NB4 (cell line): ENCODE results near the gene COL4A2.

Source experiments
- DNase-seq: peaks from one replicate; pipeline ENCODE4 v3.0.0; 2010; ENCODE audit warnings: low read depth
- H3K4me3 ChIP-seq: one replicate; pipeline ENCODE4 v1.5.1; 2011; ENCODE audit warnings: mild to moderate bottlenecking, low read depth, low read length, moderate library complexity
- MYC ChIP-seq: IDR thresholded peaks from 2 replicates; pipeline ENCODE4 v1.6.1; 2011; ENCODE audit warnings: low read depth, low read length
- POLR2A ChIP-seq: IDR thresholded peaks from 2 replicates; pipeline ENCODE4 v1.6.1; 2011; ENCODE audit warnings: mild to moderate bottlenecking; ENCODE audit not compliant: insufficient read length; ENCODE audit errors: extremely low read depth
- TF ChIP-seq, protein P1 (sequence below): IDR thresholded peaks from 2 replicates; pipeline ENCODE4 v1.6.1; 2011; ENCODE audit warnings: low read depth, low read length
- TF ChIP-seq, protein P2 (sequence below): IDR thresholded peaks from one replicate; pipeline ENCODE4 v1.5.1; 2012; ENCODE audit warnings: low read depth, low read length

COL4A2 gene

DNA sequence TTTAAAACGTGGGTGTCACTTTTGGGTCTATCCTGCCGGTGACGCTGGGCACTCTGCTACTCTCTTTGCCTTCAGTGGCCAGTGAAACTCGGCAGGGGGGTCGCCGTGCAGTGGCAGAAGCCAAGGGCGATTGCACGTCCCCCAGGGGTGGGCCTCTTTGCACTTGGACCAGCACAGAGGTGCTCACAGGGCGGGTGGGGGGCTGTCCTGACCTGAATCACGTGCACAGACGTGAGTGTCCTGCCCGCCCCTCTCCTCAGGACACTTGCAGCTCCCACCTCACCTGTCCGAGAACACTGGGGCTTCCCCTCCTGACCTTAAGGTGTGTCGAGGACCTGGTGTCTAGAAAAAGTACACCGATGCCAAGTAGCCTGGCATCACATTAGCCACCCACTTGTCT is 16.3 kb upstream of the COL4A2 start:
- H3K4me3 ChIP-seq = no peak overlapping the region
- TF ChIP-seq POLR2A (no peak), MYC (no peak)
- TF ChIP-seq, protein P1, sequence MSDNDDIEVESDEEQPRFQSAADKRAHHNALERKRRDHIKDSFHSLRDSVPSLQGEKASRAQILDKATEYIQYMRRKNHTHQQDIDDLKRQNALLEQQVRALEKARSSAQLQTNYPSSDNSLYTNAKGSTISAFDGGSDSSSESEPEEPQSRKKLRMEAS = no peak
- TF ChIP-seq, protein P2, sequence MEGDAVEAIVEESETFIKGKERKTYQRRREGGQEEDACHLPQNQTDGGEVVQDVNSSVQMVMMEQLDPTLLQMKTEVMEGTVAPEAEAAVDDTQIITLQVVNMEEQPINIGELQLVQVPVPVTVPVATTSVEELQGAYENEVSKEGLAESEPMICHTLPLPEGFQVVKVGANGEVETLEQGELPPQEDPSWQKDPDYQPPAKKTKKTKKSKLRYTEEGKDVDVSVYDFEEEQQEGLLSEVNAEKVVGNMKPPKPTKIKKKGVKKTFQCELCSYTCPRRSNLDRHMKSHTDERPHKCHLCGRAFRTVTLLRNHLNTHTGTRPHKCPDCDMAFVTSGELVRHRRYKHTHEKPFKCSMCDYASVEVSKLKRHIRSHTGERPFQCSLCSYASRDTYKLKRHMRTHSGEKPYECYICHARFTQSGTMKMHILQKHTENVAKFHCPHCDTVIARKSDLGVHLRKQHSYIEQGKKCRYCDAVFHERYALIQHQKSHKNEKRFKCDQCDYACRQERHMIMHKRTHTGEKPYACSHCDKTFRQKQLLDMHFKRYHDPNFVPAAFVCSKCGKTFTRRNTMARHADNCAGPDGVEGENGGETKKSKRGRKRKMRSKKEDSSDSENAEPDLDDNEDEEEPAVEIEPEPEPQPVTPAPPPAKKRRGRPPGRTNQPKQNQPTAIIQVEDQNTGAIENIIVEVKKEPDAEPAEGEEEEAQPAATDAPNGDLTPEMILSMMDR = no peak
- no peak for DNase-seq

DNA sequence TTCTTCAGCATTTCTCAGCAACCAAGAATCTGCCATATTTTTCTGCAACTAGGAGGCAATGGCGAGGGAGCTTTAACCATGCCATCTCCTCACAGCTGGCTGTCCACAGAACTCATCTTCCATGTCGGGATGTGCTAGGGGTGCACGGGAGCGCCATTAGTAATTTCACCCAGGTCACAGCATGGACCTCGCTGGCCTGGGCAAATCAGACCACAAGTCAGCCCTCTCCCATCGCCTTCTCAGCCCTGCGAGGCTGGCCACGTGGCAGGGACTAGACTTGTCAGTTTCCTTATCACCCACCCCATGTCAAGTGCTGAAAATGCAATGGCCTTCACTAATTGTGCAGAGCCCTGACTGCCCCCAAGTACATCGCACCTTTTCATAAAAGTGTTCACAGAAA is 15.8 kb upstream of the COL4A2 start:
- TF ChIP-seq POLR2A (no peak), MYC (no peak)
- TF ChIP-seq, protein P1 = no peak
- TF ChIP-seq, protein P2 = no peak
- H3K4me3 ChIP-seq = no peak overlapping the region
- DNase-seq = no peak

DNA sequence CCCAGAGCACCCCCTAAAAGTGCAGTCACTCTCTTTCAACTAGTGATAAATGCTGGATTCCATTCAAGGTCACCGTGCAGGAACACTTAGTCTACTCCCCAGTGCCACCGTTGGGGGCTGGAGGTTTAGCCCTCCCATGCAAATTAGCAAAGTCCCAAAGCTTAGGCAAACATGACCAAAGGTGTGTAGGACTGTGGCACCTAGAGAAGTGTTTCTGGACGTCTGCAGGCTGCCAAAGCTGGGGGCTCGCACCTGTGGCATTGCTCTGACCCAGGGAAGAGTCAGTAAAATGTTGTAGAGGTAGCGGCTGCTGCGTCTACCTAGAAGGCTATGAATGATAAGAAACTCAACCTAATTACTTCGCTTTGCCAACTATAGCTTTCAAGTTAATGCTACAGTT is 14.0 kb upstream of the COL4A2 start:
- no peak for DNase-seq

DNA sequence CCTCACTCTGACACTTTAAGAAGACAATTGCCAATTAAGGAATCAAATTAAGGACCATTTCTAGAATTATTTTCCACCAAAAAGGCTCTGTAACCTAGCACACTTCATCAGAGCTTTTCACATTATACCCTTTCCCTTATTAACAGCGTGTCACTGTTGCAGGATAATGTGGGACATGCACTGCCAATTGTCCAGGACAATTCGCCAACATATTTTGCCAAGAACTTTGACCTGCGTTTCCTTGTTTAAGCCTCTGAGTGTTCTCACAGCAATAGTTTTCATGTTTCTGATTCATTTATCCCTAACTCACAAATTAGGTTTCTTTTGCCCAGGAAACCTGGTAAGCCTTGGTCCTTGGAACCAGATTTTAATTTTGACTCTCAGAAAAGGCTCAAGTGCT is 13.4 kb upstream of the COL4A2 start:
- TF ChIP-seq POLR2A (no peak), MYC (no peak)
- TF ChIP-seq, protein P1 = no peak
- TF ChIP-seq, protein P2 = no peak
- DNase-seq = no peak
- H3K4me3 ChIP-seq = no peak overlapping the region

More for the DNA sequence above, 14.0 kb upstream of the COL4A2 start:
- no peak overlapping the region for H3K4me3 ChIP-seq
- TF ChIP-seq MYC = no peak
- TF ChIP-seq, protein P1 = no peak
- TF ChIP-seq POLR2A = no peak
- TF ChIP-seq, protein P2 = no peak

DNA sequence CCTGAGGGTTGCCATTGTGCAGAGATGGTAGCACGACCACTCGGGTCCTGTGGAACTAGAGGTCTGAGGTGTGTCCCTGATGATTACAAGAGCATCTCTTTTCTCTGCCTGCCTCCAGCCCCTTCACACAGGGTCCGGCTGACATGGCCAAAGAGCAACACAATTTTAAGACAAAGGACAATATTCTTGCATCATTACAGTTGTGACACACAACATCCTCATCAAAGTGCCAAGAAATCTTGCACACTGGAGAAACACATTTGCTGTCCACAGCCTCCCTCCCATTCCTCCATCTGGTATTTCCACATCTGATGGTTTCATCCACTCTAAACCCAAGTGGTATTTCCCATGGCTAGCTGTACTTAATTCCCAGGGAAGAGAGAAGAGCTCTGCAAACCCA is 12.9 kb upstream of the COL4A2 start:
- no peak for TF ChIP-seq MYC
- TF ChIP-seq POLR2A = no peak
- TF ChIP-seq, protein P1 = no peak
- TF ChIP-seq, protein P2 = no peak
- no peak overlapping the region for H3K4me3 ChIP-seq
- no peak for DNase-seq

DNA sequence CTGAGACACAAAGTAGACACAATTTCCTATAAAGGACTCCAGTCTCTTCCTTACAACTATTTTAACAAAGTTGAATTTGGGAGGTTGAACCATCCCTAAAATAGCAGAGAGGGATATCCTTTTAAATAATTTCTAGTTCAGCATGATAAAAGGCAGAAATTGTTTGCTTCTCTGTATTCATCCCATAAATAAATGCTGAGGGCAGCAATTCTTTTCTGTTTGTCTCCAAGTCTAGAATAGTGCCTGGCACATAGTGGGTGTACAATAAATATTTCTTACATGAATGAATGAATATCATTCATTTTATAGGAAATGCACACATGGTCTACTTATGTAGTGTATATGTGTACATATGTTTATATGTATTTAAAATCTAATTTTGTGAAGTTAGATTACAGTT is 12.5 kb upstream of the COL4A2 start:
- TF ChIP-seq POLR2A (no peak), MYC (no peak)
- TF ChIP-seq, protein P2 = no peak
- TF ChIP-seq, protein P1 = no peak
- DNase-seq = no peak
- no peak overlapping the region for H3K4me3 ChIP-seq
